ENCODE results near the gene PPP2R5D.

GRCh38 chr6:43019152-43019551 lies 34.8 kb downstream of the PPP2R5D start:
- TF ChIP-seq FOXA1 (IDR thresholded peaks at IDR 0.05) = no peak
- TF ChIP-seq CTCF (IDR thresholded peaks at IDR 0.05; ENCODE audit: low read depth, low read length, missing input control) = no peak
- TF ChIP-seq HNF4G (IDR thresholded peaks at IDR 0.05) = no peak
- TF ChIP-seq RAD21 (IDR thresholded peaks at IDR 0.05) = no peak
- no peak for TF ChIP-seq JUND (IDR thresholded peaks at IDR 0.05)
- TF ChIP-seq NR2F2 (IDR thresholded peaks at IDR 0.05) = no peak
- no peak for TF ChIP-seq YY1 (IDR thresholded peaks at IDR 0.05)
- no peak for TF ChIP-seq ATF3 (IDR thresholded peaks at IDR 0.05)
- TF ChIP-seq ZBTB33 (IDR thresholded peaks at IDR 0.05) = no peak
- TF ChIP-seq MAX (IDR thresholded peaks at IDR 0.05) = no peak
- no peak for TF ChIP-seq EGR1 (IDR thresholded peaks at IDR 0.05; ENCODE audit: low read depth in 2 of 2)
- no peak for TF ChIP-seq SP1 (IDR thresholded peaks at IDR 0.05)
- TF ChIP-seq GABPA (IDR thresholded peaks at IDR 0.05 in 1 of 2, conservative IDR thresholded peaks at IDR 0.05 in 1 of 2) = no peak
